Measurements from ENCODE around the gene PRUNE2.
A peak's percentile ranks its signal among the peaks of the same experiment; 100 is the strongest.

The PRUNE2 gene

GRCh38 chr9:76657265-76657664 is 248.6 kb downstream of the PRUNE2 start:
- no peak for DNase-seq (ENCODE audit: low spot score)

DNA sequence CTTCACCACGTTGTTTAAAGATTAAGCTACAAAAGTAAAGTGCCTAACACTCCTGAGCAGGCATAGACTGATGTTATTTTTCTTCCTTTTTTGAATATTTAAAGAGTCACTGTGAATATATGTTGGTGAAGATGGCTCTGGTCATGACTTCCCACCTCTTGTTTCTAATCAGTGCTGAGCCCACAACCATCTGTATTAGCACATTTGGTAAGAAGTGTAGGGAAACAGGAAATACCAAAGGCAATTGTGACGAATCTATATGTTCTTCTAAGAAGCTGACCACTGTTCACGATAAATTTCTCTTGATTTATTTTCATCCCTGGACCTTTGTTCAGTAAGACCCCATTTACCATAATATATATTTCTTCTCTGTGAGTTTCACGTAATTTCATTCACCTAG is 249.9 kb downstream of the PRUNE2 start:
- DNase-seq (ENCODE audit: low spot score) = no peak

DNA sequence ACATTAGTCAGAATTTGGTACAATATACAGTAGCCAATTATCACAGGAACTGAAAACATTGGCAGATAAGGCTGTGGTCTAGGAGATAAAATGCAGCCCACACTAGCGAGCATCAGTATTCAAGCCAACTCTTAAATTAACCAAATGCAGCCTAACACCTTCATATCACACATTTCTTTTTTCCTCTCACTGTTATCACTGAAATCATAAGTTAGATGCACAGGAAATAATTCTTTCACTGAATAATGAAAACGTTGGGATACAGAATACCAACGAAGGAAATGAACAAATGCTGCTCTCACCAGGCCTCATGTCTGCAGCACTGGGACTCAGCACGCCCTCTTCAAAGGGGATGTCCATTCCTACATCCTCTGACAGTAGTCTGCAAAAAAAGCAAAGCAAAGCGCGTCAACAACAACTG is 250.8 kb downstream of the PRUNE2 start:
- DNase-seq (ENCODE audit: low spot score) = no peak

- no peak for DNase-seq (ENCODE audit: low spot score)
These were observed 251.3 kb downstream of the PRUNE2 start for GRCh38 chr9:76654575-76654974.

DNA sequence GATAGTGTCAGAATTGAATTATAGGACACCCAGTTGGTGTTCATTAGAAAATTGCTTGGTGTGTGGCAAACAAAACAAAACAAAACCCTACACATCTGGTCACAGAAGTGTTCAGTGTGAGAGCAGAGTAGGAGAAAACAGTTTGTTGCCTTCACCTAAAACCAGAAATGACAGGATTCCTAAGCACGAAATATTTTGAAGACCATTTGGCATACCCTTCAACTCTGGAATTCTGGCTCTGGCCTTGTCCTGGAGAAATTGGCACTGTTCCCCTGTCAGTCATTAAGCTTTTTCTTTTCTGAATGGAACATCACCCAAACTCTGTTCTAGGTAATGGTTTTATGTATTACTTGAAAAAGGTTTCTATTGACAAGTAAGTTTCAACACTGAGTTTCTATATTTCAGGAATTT is 251.9 kb downstream of the PRUNE2 start:
- DNase-seq (ENCODE audit: low spot score) = no peak

- DNase-seq (ENCODE audit: low spot score) = no peak
These were observed 253.0 kb downstream of the PRUNE2 start for GRCh38 chr9:76652894-76653293.

DNA sequence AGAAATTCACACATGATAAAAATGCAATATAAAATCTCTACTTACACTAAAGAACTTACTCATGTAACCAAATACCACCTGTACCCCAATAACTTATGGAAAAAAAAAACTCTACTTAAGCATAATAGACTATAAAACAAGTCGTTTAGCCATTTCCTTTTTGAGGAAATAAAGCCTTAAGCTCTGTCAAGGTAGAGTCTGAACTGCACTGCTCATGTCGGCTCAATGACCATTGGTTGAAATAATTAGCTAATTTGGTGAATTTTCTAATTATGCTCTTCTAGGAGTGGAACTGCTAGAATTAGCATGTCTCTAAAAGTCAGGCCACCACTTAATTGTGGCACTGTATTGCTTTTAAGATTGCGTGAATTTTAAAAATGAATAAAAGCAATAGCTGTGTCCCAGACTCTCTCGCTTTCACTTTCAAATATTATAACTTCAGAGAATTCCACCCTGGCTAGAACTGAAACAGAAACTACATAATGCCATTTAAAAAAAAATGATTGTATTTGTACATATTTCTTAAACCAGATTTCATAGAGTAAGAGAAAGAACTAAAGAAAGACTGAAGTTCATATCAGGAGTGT is 254.7 kb downstream of the PRUNE2 start:
- no peak for DNase-seq (ENCODE audit: low spot score)

- no peak for DNase-seq (ENCODE audit: low spot score)
These were observed 255.2 kb downstream of the PRUNE2 start for GRCh38 chr9:76650692-76651091.

GRCh38 chr9:76649894-76650293 is 256.0 kb downstream of the PRUNE2 start:
- DNase-seq (ENCODE audit: low spot score) = no peak

GRCh38 chr9:76646249-76646648 is 259.7 kb downstream of the PRUNE2 start:
- no peak for DNase-seq (ENCODE audit: low spot score)

- DNase-seq (ENCODE audit: low spot score) = no peak
These were observed 261.2 kb downstream of the PRUNE2 start for GRCh38 chr9:76644647-76645250.

DNA sequence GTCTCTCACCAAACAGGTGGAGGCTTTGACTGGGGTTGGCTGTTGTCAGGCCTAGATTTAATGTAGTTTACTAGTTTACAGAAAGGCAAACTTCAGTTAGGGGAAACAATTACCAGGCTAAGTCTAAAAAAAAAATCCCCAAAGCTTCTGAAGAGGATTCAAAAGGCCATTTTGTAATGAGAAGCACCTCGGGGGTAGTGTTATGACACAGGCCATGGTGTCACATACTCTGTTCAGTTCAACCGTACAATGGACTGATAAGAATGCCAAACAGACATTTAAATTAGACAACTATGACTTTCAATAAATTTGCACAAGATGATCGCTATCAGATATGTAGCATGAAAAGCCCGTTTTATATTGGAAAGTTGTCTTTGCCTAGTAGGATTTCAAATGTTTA is 261.7 kb downstream of the PRUNE2 start:
- no peak for DNase-seq (ENCODE audit: low spot score)

GRCh38 chr9:76643399-76644117 is 262.4 kb downstream of the PRUNE2 start:
- DNase-seq (ENCODE audit: low spot score) = no peak

DNA sequence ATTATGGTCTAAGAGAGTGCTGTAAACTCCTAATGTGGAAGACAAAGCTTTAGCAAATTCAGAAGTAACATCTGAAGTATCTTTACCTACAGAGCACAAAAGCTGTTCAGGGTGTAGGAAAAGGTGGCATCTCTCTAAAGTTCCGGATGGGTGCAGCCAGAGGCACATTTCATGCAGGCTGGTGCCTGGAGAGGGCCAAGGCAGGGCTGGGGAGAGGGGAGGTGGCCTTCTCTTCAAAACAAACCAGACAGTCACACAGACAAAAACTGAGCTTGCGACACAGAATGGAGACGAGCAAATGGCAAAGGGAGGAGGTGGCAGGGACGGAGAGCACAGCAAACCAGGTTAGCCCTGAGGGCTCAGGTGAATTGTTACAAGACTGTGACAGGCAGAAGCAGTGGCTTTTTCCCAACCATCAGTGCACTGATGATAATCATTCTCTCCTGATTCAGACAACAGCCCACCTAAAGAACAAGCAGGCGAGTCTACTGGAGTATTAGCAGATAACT is 263.2 kb downstream of the PRUNE2 start:
- no peak for DNase-seq (ENCODE audit: low spot score)

DNA sequence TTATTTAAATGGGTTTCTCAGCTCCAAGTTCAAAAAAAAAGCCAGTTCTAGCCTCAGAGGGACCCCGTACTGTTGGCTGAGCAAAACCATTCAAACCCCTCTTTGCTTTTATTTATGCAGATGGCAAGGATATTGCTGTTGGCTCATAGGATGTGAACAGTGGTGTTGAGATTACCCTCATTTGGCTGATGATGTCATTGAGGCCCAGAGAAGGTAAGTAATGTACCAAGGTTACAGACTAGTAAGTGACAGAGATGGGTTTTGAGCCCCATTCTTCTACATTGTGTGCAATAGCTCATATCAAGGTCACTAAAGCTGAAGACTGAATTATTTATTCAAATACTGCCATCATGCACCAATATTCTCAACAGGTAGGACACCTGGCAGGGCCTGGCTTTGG is 263.8 kb downstream of the PRUNE2 start:
- no peak for DNase-seq (ENCODE audit: low spot score)

- DNase-seq (ENCODE audit: low spot score) = no peak
These were observed 267.9 kb downstream of the PRUNE2 start for GRCh38 chr9:76638001-76638400.

- DNase-seq (ENCODE audit: low spot score) = no peak
These were observed 268.5 kb downstream of the PRUNE2 start for GRCh38 chr9:76637416-76637815.

- DNase-seq (ENCODE audit: low spot score) = peak; percentile 48
These were observed 271.4 kb downstream of the PRUNE2 start for GRCh38 chr9:76634356-76635054.

- DNase-seq (ENCODE audit: low spot score) = peak; percentile 59
These were observed 275.0 kb downstream of the PRUNE2 start for GRCh38 chr9:76630916-76631315.

DNA sequence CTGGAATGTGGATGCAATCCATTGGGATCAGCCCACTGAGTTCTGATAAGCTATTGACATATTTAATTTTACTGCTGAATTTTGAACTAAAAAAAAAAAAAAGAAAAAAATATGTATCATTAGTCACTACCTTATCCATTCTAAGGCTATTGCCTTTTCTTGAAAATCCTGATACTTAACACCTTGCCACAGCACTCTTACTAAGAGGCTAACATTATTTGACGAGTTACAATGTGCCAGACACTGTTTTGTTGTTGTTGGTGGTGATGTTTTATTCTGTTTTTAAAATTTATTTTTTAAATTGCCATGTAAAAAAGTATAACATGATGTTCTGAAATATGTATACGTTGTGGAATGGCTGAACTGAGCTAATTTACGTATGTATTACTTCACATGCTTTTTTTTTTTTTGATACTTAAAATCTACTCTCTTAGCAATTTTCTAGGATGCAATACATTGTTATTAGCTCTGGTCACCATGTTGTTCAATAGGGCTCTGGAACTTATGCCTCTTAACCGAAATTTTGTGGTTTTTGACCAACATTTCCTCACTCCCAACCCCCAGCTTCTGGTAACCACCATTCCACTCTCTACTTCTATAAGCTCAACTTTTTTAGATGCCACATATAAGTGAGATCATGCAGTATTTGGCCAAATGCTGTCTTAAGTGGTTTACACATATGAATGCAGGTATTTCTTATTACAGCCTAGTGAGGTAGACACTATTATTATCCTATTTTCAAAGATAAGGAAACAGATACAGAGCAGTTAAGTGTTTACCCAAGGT is 276.5 kb downstream of the PRUNE2 start:
- DNase-seq (ENCODE audit: low spot score) = no peak

GRCh38 chr9:76628155-76628554 is 277.8 kb downstream of the PRUNE2 start:
- DNase-seq (ENCODE audit: low spot score) = no peak

- no peak for DNase-seq (ENCODE audit: low spot score)
These were observed 278.9 kb downstream of the PRUNE2 start for GRCh38 chr9:76626980-76627379.

Measured in hematopoietic multipotent progenitor cell treated with erythropoietin and hydrocortisone succinate and interleukin-3 and kit ligand, for 17 days (in vitro differentiated cells).